GM23248 (cell line): ENCODE results near the gene SNTB2.

Source experiments
- EZH2 ChIP-seq: fragments of 200-600 bp; sonication (generic); IDR thresholded peaks from 2 replicates; pipeline ENCODE4 v1.6.1; 2018; ENCODE audit warnings: antibody characterized with exemption, mild to moderate bottlenecking; ENCODE audit not compliant: insufficient read depth, poor library complexity, severe bottlenecking
- EZH2phosphoT487 ChIP-seq: fragments of 200-600 bp; sonication (generic); IDR thresholded peaks from 2 replicates; pipeline ENCODE4 v1.6.1; 2018; ENCODE audit warnings: antibody characterized with exemption, moderate library complexity, mild to moderate bottlenecking, low read depth; ENCODE audit not compliant: insufficient read depth

- no peak for TF ChIP-seq EZH2
- TF ChIP-seq EZH2phosphoT487: no peak
Observed at GRCh38 chr16:69193855-69194254, 6.9 kb downstream of the SNTB2 start.
